PC-3 (cell line): Measurements from ENCODE around the gene AATF. TPM values are rescaled to one million over a fixed set of nuclear protein-coding genes. Genes with fewer than 3 reads are reported as not detected.

ENCODE experiments used
- ATAC-seq: fragments of 200-7000 bp; cut with Tn5 transposase; 2 replicates; pipeline ENCODE4 v1.9.1; 2020; ENCODE audit warnings: mild to moderate bottlenecking, moderate library complexity
- BruUV-seq: library from RNA; stranded (reverse); fragments of 400-500 nt; replicated peaks from 2 replicates; lab custom pipeline; 2021; lab: Mats Ljungman, UMichigan
- CTCF ChIA-PET: fragments of 300-600 bp; sonication (Branson Sonifier 250); formaldehyde crosslinking; loops from one replicate; lab custom pipeline; 2022; ENCODE audit warnings: antibody characterized with exemption; lab: Charles Lee
- POLR2A ChIA-PET: fragments of 300-600 bp; sonication (Branson Sonifier 250); formaldehyde crosslinking; loops from one replicate; lab custom pipeline; 2022; ENCODE audit warnings: antibody characterized with exemption; ENCODE audit not compliant: unreplicated experiment; lab: Charles Lee
- DNase-seq: peaks from one replicate; pipeline ENCODE4 v3.0.0-alpha.2; 2015
- H2AFZ ChIP-seq: fragments of 300-600 bp; sonication (generic); 2 replicates; pipeline ENCODE4 v1.6.0; 2016; ENCODE audit warnings: antibody characterized with exemption, low read length
- H3F3A ChIP-seq: fragments of 300-600 bp; sonication (generic); one replicate; pipeline ENCODE4 v1.6.0; 2017; ENCODE audit warnings: antibody characterized with exemption, low read length, control low read depth, mild to moderate bottlenecking; ENCODE audit not compliant: unreplicated experiment
- H3K27ac ChIP-seq: fragments of 300-600 bp; sonication (generic); 2 replicates; pipeline ENCODE4 v1.5.1; 2016; ENCODE audit warnings: mild to moderate bottlenecking, low read length
- H3K27me3 ChIP-seq: fragments of 300-600 bp; sonication (generic); 2 replicates; pipeline ENCODE4 v1.6.1; 2016; ENCODE audit warnings: low read length, mixed read lengths
- H3K36me3 ChIP-seq: fragments of 300-600 bp; sonication (generic); 2 replicates; pipeline ENCODE4 v1.6.1; 2016; ENCODE audit warnings: low read depth, mixed run types, low read length, mixed read lengths
- H3K4me1 ChIP-seq: fragments of 300-600 bp; sonication (generic); 2 replicates; pipeline ENCODE4 v1.5.1; 2016; ENCODE audit warnings: low read length; ENCODE audit not compliant: insufficient read depth
- H3K4me2 ChIP-seq: fragments of 300-600 bp; sonication (generic); 2 replicates; pipeline ENCODE4 v1.6.0; 2016; ENCODE audit warnings: low read length
- H3K4me3 ChIP-seq: fragments of 300-600 bp; sonication (generic); 2 replicates; pipeline ENCODE4 v1.5.1; 2016; ENCODE audit warnings: mild to moderate bottlenecking, low read length, mixed read lengths
- H3K79me2 ChIP-seq: fragments of 300-600 bp; sonication (generic); 2 replicates; pipeline ENCODE4 v1.6.1; 2017; ENCODE audit warnings: low read length, mixed read lengths
- H3K9ac ChIP-seq: fragments of 300-600 bp; sonication (generic); 2 replicates; pipeline ENCODE4 v1.6.0; 2016; ENCODE audit warnings: mild to moderate bottlenecking, low read length
- H3K9me2 ChIP-seq: fragments of 300-600 bp; sonication (generic); replicated peaks from 2 replicates; pipeline ENCODE4 v1.6.1; 2016; ENCODE audit warnings: mixed run types, low read length, mixed read lengths
- H3K9me3 ChIP-seq: fragments of 300-600 bp; sonication (generic); 2 replicates; pipeline ENCODE4 v1.6.1; 2016; ENCODE audit warnings: low read length, mixed read lengths
- H4K20me1 ChIP-seq: fragments of 300-600 bp; sonication (generic); 2 replicates; pipeline ENCODE4 v1.6.1; 2016; ENCODE audit warnings: low read length, mixed read lengths
- EZH2 ChIP-seq: fragments of 300-600 bp; sonication (generic); IDR thresholded peaks from one replicate; pipeline ENCODE4 v1.6.1; 2017; ENCODE audit warnings: antibody characterized with exemption, mild to moderate bottlenecking, low read length; ENCODE audit not compliant: unreplicated experiment
- EZH2phosphoT487 ChIP-seq: fragments of 300-600 bp; sonication (generic); IDR thresholded peaks from 2 replicates; pipeline ENCODE4 v1.6.1; 2018; ENCODE audit warnings: mild to moderate bottlenecking, antibody characterized with exemption, low read length, borderline replicate concordance
- intact Hi-C: fragments of 100-400 bp; cut with micrococcal nuclease; formaldehyde crosslinking; loops from 2 replicates; pipeline ENCODE4 v1.9.0; 2023
- total RNA-seq: library from RNA; depleted of rRNA; stranded (reverse); fragments of >200 nt; gene quantifications from 2 replicates; pipeline ENCODE4 v1.2.3, GENCODE V29; 2014
- TF ChIP-seq, protein P1 (sequence below): fragments of 300-600 bp; sonication (generic); conservative IDR thresholded peaks from 2 replicates; pipeline ENCODE4 v1.5.1; 2017; ENCODE audit warnings: antibody characterized with exemption, low read depth, mild to moderate bottlenecking, low read length

The AATF gene
- total RNA-seq, 1 experiment from 2014 or later: 25.5 TPM

DNA sequence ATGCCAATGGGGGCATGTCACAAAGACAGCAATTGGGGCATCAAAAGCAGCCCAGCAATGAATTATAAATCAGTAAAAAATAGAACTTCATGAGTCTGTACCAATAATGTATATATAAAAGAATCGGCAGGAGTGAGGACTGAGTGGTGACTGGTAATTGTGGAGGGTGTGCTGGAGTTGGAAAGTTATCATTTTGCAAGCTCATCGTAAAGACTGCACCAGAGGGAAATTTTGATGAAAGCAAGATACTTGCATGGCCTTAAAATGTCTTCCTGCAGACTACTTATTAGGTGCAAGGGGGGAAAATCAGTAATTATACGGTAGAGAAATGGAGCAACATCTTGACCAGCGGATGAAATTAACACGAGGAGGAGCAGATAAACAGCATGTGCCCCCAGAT is 138.9 kb downstream of the AATF start:
- Histone ChIP-seq H3K4me2 (no peak overlapping the region), H3F3A (no peaks in the 10 kb centered on the region), H4K20me1 (no peaks in the 10 kb centered on the region), H3K27ac (no peak overlapping the region), H3K4me1 (no peaks in the 10 kb centered on the region), H3K36me3 (peaks cover 13% of the 10 kb centered on the region; the same call in 1 of the 2 replicates), H3K9ac (no peak overlapping the region), H3K9me3 (no peaks in the 10 kb centered on the region), H3K79me2 (no peaks in the 10 kb centered on the region), H2AFZ (no peak overlapping the region), H3K27me3 (no peaks in the 10 kb centered on the region), H3K9me2 (no peaks in the 10 kb centered on the region), H3K4me3 (no peak overlapping the region)
- ChIA-PET CTCF (no interaction called here), POLR2A (no interaction called here)
- DNase-seq (no peak), ATAC-seq (no peak)
- BruUV-seq: no TSS peak
- intact Hi-C loops: no loop called here
- no peak for TF ChIP-seq EZH2
- no peak for TF ChIP-seq EZH2phosphoT487
- TF ChIP-seq, protein P1, sequence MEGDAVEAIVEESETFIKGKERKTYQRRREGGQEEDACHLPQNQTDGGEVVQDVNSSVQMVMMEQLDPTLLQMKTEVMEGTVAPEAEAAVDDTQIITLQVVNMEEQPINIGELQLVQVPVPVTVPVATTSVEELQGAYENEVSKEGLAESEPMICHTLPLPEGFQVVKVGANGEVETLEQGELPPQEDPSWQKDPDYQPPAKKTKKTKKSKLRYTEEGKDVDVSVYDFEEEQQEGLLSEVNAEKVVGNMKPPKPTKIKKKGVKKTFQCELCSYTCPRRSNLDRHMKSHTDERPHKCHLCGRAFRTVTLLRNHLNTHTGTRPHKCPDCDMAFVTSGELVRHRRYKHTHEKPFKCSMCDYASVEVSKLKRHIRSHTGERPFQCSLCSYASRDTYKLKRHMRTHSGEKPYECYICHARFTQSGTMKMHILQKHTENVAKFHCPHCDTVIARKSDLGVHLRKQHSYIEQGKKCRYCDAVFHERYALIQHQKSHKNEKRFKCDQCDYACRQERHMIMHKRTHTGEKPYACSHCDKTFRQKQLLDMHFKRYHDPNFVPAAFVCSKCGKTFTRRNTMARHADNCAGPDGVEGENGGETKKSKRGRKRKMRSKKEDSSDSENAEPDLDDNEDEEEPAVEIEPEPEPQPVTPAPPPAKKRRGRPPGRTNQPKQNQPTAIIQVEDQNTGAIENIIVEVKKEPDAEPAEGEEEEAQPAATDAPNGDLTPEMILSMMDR: no peak

DNA sequence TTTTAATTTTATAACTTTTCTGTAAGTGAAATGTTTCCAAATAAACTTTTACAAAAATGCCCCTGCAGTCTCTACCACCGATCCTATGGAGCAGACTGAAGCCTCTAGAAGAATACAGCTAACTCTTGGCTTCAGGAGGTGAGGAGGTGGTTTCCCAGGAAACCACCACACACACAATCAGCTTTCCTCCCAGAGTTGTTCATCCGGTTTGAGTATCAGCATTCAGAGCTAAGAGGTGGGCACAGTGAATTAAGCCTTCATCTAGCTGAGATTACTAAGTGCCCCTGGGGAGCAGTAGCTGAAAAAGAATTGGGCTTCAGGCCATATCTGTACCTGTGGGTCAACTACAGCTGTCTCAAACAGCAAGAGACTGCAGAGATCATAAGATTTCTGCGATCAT is 139.7 kb downstream of the AATF start:
- Histone ChIP-seq H2AFZ (no peak overlapping the region), H4K20me1 (no peaks in the 10 kb centered on the region), H3K9me2 (no peaks in the 10 kb centered on the region), H3K27ac (no peak overlapping the region), H3K79me2 (no peaks in the 10 kb centered on the region), H3F3A (no peaks in the 10 kb centered on the region), H3K9ac (no peak overlapping the region), H3K27me3 (no peaks in the 10 kb centered on the region), H3K4me3 (no peak overlapping the region), H3K9me3 (no peaks in the 10 kb centered on the region), H3K36me3 (peaks cover 13% of the 10 kb centered on the region; the same call in 1 of the 2 replicates), H3K4me2 (no peak overlapping the region), H3K4me1 (no peaks in the 10 kb centered on the region)
- intact Hi-C loops: no loop called here
- CTCF ChIA-PET: no interaction called here
- TF ChIP-seq EZH2phosphoT487: no peak
- TF ChIP-seq EZH2: no peak
- TF ChIP-seq, protein P1: no peak
- ATAC-seq (no peak), DNase-seq (peak; percentile 14)
- POLR2A ChIA-PET: no interaction called here
- no TSS peak for BruUV-seq

DNA sequence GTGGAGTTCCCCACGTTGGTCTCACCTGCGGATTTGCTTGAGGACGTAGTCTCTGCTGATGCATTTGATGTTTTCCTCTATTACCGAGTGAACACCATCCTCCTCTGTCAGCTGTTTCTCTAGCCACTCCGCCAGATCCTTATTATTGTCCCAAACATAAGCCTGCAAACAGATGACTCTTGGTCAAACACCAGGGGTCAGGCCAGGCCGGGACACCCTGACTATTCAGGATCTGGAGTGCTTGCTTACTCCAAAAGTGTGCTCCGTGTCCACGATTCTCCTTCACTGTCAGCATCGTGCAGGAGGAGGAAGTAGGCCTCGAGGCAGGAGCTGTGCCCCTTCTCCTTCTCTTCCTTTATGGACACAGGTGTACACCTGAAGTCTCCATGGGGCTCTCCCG is 140.2 kb downstream of the AATF start:
- Histone ChIP-seq H3K4me3 (no peak overlapping the region), H3K9me3 (no peaks in the 10 kb centered on the region), H3K27me3 (no peaks in the 10 kb centered on the region), H3K9me2 (no peaks in the 10 kb centered on the region), H3F3A (no peaks in the 10 kb centered on the region), H3K4me1 (no peaks in the 10 kb centered on the region), H3K9ac (no peak overlapping the region), H2AFZ (no peak overlapping the region), H3K4me2 (no peak overlapping the region), H3K27ac (no peak overlapping the region), H3K36me3 (peaks cover 13% of the 10 kb centered on the region; the same call in 1 of the 2 replicates), H3K79me2 (no peaks in the 10 kb centered on the region), H4K20me1 (no peaks in the 10 kb centered on the region)
- ChIA-PET POLR2A (no interaction called here), CTCF (no interaction called here)
- TF ChIP-seq, protein P1: no peak
- no peak for TF ChIP-seq EZH2
- ATAC-seq (no peak), DNase-seq (no peak)
- no TSS peak for BruUV-seq
- intact Hi-C loops: no loop called here
